Ascending aorta (tissue), 2 donors: Measurements from ENCODE around the gene MCTP1. TPM values are rescaled to one million over a fixed set of nuclear protein-coding genes. Genes with fewer than 3 reads are reported as not detected.

Experiments used
- DNase-seq, 2 donors: peaks; one replicate each; pipeline ENCODE4 v3.0.0-alpha.2; 2019; ENCODE audit warnings: low spot score in 2 of 2
- H3K27ac ChIP-seq, 2 donors: fragments of 200-600 bp; sonication (generic); one replicate each; pipeline ENCODE4 v1.5.1; 2016 to 2017; ENCODE audit warnings: mild to moderate bottlenecking in 1 of 2
- H3K27me3 ChIP-seq: fragments of 200-600 bp; sonication (generic); one replicate; pipeline ENCODE4 v1.5.1; 2017
- H3K36me3 ChIP-seq, 2 donors: fragments of 200-600 bp; sonication (generic); one replicate each; pipeline ENCODE4 v1.5.1; 2016
- H3K4me1 ChIP-seq, 2 donors: fragments of 200-600 bp; sonication (generic); one replicate each; pipeline ENCODE4 v1.5.1; 2016 to 2017; ENCODE audit warnings: mild to moderate bottlenecking in 1 of 2
- H3K4me3 ChIP-seq, 2 donors: fragments of 200-600 bp; sonication (generic); one replicate each; pipeline ENCODE4 v1.5.1; 2016 to 2017; ENCODE audit warnings: mild to moderate bottlenecking in 1 of 2
- H3K9me3 ChIP-seq, 2 donors: fragments of 200-600 bp; sonication (generic); one replicate each; pipeline ENCODE4 v1.5.1; 2016
- CTCF ChIP-seq, 3 experiments: fragments of 200-600 bp in 2 of 3; fragments of 450-650 bp in 1 of 3; sonication (generic) in 2 of 3; IDR thresholded peaks; one replicate each; pipeline ENCODE4 v1.5.1; 2016 to 2019; ENCODE audit warnings: antibody characterized with exemption in 3 of 3, mild to moderate bottlenecking in 1 of 3, moderate library complexity in 1 of 3
- intact Hi-C: fragments of 100-400 bp; cut with DNase I; formaldehyde crosslinking; loops from one replicate; pipeline ENCODE4 v1.15.1; 2023
- total RNA-seq: library from RNA; depleted of rRNA; stranded (reverse); fragments of >200 nt; gene quantifications from one replicate; pipeline ENCODE4 v1.1.0, GENCODE V29; 2016

Gene MCTP1
- total RNA-seq, 1 donor from 2014 or later: 112 TPM

- Histone ChIP-seq H3K27me3 (no peaks in the 10 kb centered on the region), H3K9me3 (no peaks in the 10 kb centered on the region), H3K4me3 (no peak overlapping the region), H3K27ac (no peak overlapping the region), H3K4me1 (no peaks in the 10 kb centered on the region), H3K36me3 (no peaks in the 10 kb centered on the region)
- intact Hi-C loops: no loop called here
- no peak for DNase-seq
- no peak for TF ChIP-seq CTCF (IDR thresholded peaks at IDR 0.05)
Observed at GRCh38 chr5:95222836-95223235, 62.1 kb downstream of the MCTP1 start.

- Histone ChIP-seq H3K27me3 (no peaks in the 10 kb centered on the region), H3K4me1 (no peaks in the 10 kb centered on the region), H3K27ac (no peak overlapping the region), H3K4me3 (no peak overlapping the region), H3K36me3 (no peaks in the 10 kb centered on the region), H3K9me3 (no peaks in the 10 kb centered on the region)
- DNase-seq: no peak
- intact Hi-C loops: no loop called here
- no peak for TF ChIP-seq CTCF (IDR thresholded peaks at IDR 0.05)
Observed at GRCh38 chr5:95221234-95221633, 63.7 kb downstream of the MCTP1 start.

- TF ChIP-seq CTCF (IDR thresholded peaks at IDR 0.05): no peak
- Histone ChIP-seq H3K27me3 (no peaks in the 10 kb centered on the region), H3K36me3 (no peaks in the 10 kb centered on the region), H3K9me3 (no peaks in the 10 kb centered on the region), H3K27ac (no peak overlapping the region), H3K4me1 (no peaks in the 10 kb centered on the region), H3K4me3 (no peak overlapping the region)
- no peak for DNase-seq
- intact Hi-C loops: no loop called here
Observed at GRCh38 chr5:95220381-95220780, 64.5 kb downstream of the MCTP1 start.

- intact Hi-C loops: no loop called here
- Histone ChIP-seq H3K27ac (no peak overlapping the region), H3K27me3 (no peaks in the 10 kb centered on the region), H3K9me3 (no peaks in the 10 kb centered on the region), H3K4me1 (no peaks in the 10 kb centered on the region), H3K36me3 (no peaks in the 10 kb centered on the region), H3K4me3 (no peak overlapping the region)
- no peak for DNase-seq
- TF ChIP-seq CTCF (IDR thresholded peaks at IDR 0.05): no peak
Observed at GRCh38 chr5:95219411-95219810, 65.5 kb downstream of the MCTP1 start.

GRCh38 chr5:95217881-95218280 is 67.0 kb downstream of the MCTP1 start:
- H3K27me3 ChIP-seq: no peaks in the 10 kb centered on the region
- no peak overlapping the region for H3K4me3 ChIP-seq
- no peak overlapping the region for H3K27ac ChIP-seq
- no peaks in the 10 kb centered on the region for H3K4me1 ChIP-seq
- no peak for DNase-seq
- H3K9me3 ChIP-seq: no peaks in the 10 kb centered on the region
- H3K36me3 ChIP-seq: no peaks in the 10 kb centered on the region
- TF ChIP-seq CTCF (IDR thresholded peaks at IDR 0.05): no peak
- intact Hi-C loops: no loop called here

GRCh38 chr5:95217351-95217750 is 67.5 kb downstream of the MCTP1 start:
- intact Hi-C loops: no loop called here
- no peak for TF ChIP-seq CTCF (IDR thresholded peaks at IDR 0.05)
- H3K36me3 ChIP-seq: no peaks in the 10 kb centered on the region
- no peaks in the 10 kb centered on the region for H3K27me3 ChIP-seq
- DNase-seq: no peak
- H3K9me3 ChIP-seq: no peaks in the 10 kb centered on the region
- no peak overlapping the region for H3K4me3 ChIP-seq
- no peaks in the 10 kb centered on the region for H3K4me1 ChIP-seq
- no peak overlapping the region for H3K27ac ChIP-seq
